Prostate gland (tissue), 2 donors: Measurements from ENCODE around the gene DCAF8L2. TPM values are rescaled to one million over a fixed set of nuclear protein-coding genes. Genes with fewer than 3 reads are reported as not detected.

Source experiments
- DNase-seq: peaks from one replicate; pipeline ENCODE4 v3.0.0-alpha.2; 2019; ENCODE audit warnings: low spot score
- H3K27ac ChIP-seq, 2 donors: fragments of 200-600 bp; sonication (generic); 2 replicates each; pipeline ENCODE4 v1.5.1; 2017 to 2019
- H3K27me3 ChIP-seq: fragments of 200-600 bp; sonication (generic); replicated peaks from 2 replicates; pipeline ENCODE4 v1.5.1; 2019; ENCODE audit not compliant: insufficient read depth
- H3K36me3 ChIP-seq, 2 donors: fragments of 200-600 bp; sonication (generic); 1 replicate in 1 of 2; 2 replicates in 1 of 2; pipeline versions ENCODE4 v1.5.1 to v1.8.1; 2017 to 2019
- H3K4me1 ChIP-seq: fragments of 200-600 bp; sonication (generic); replicated peaks from 2 replicates; pipeline ENCODE4 v1.5.1; 2019
- H3K4me3 ChIP-seq, 2 donors: fragments of 200-600 bp; sonication (generic); 2 replicates each; pipeline ENCODE4 v1.5.1; 2017 to 2019
- H3K9me3 ChIP-seq: fragments of 200-600 bp; sonication (generic); 2 replicates; pipeline ENCODE4 v1.5.1; 2017
- POLR2A ChIP-seq: fragments of 450-650 bp; IDR thresholded peaks from one replicate; pipeline ENCODE4 v1.6.1; 2016; ENCODE audit warnings: antibody characterized with exemption, mild to moderate bottlenecking
- POLR2AphosphoS5 ChIP-seq: sonication (generic); formaldehyde crosslinking; IDR thresholded peaks from one replicate; pipeline ENCODE4 v1.6.1; 2017; ENCODE audit warnings: antibody characterized with exemption
- WGBS: methylation state at CpG from one replicate; pipeline ENCODE4 v1.1.5; 2018; 5-methylcytosine and 5-hydroxymethylcytosine counted together
- intact Hi-C: fragments of 100-400 bp; cut with DNase I; formaldehyde crosslinking; loops from one replicate; pipeline ENCODE4 v1.14.2; 2022
- total RNA-seq, 2 donors: library from RNA; depleted of rRNA; stranded (reverse); fragments of >200 nt; gene quantifications; one replicate each; pipeline ENCODE4 v1.1.0, GENCODE V29; 2016
- TF ChIP-seq, protein P1 (sequence below), 4 experiments: fragments of 200-600 bp in 2 of 4; fragments of 450-650 bp in 2 of 4; sonication (generic) in 2 of 4; IDR thresholded peaks; 1 replicate in 3 of 4; 2 replicates in 1 of 4; pipeline ENCODE4 v1.5.1; 2016 to 2019; ENCODE audit warnings: antibody characterized with exemption in 4 of 4, mild to moderate bottlenecking in 2 of 4, moderate library complexity in 2 of 4

DCAF8L2 gene
- total RNA-seq, 2 donors from 2014 or later = 107 TPM; not detected in 1

DNA sequence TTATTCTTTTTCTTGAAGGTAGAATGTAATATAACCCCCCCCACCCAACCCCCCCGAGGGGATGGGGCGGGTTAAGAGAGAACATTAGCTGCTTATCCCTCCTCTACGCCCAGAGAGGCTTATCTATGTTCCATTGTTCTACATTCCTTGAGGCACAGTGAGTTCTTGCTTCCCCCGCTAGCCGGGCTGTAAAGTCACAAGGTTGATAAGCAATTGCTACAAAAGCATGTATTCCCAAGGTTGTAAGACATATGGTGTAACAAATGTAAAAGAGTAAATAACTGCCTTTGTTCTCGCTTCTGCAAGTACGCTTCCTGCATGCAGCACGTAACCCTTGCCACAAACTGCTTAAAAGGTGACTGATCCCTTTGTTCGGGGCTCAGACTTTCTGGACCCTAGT, 8.2 kb downstream of the DCAF8L2 start:
- no peaks in the 10 kb centered on the region for H3K36me3 ChIP-seq
- WGBS = 56% methylated on average over 9 of the region's 9 CpGs
- H3K27ac ChIP-seq = no peak overlapping the region
- no peaks in the 10 kb centered on the region for H3K27me3 ChIP-seq
- no peaks in the 10 kb centered on the region for H3K4me1 ChIP-seq
- intact Hi-C loops = no loop called here
- no peak overlapping the region for H3K4me3 ChIP-seq
- no peak for TF ChIP-seq POLR2AphosphoS5
- TF ChIP-seq POLR2A = no peak
- DNase-seq = no peak
- H3K9me3 ChIP-seq = no peaks in the 10 kb centered on the region

DNA sequence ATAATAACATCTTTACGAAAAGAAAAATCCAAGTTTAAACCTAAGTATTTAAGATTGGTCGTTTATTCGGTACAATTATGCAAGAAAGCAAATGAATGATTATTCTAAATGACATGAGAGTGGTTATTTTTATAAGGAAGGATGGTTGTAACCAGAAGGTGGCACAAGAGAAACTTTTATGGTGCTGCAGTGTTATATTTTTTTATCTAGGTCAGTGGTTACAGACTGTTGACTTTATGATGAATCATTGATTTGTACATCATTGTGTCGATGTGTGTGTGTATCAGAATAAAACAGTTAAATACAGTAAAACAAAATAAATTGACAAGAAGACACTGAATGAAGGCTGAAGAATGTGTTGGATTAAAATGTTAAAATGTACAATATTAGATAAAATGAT, 9.8 kb downstream of the DCAF8L2 start:
- no peaks in the 10 kb centered on the region for H3K27me3 ChIP-seq
- WGBS = 69% methylated on average over 4 of the region's 4 CpGs
- H3K4me1 ChIP-seq = no peaks in the 10 kb centered on the region
- H3K36me3 ChIP-seq = no peaks in the 10 kb centered on the region
- TF ChIP-seq POLR2A (no peak), POLR2AphosphoS5 (no peak)
- TF ChIP-seq, protein P1, sequence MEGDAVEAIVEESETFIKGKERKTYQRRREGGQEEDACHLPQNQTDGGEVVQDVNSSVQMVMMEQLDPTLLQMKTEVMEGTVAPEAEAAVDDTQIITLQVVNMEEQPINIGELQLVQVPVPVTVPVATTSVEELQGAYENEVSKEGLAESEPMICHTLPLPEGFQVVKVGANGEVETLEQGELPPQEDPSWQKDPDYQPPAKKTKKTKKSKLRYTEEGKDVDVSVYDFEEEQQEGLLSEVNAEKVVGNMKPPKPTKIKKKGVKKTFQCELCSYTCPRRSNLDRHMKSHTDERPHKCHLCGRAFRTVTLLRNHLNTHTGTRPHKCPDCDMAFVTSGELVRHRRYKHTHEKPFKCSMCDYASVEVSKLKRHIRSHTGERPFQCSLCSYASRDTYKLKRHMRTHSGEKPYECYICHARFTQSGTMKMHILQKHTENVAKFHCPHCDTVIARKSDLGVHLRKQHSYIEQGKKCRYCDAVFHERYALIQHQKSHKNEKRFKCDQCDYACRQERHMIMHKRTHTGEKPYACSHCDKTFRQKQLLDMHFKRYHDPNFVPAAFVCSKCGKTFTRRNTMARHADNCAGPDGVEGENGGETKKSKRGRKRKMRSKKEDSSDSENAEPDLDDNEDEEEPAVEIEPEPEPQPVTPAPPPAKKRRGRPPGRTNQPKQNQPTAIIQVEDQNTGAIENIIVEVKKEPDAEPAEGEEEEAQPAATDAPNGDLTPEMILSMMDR (IDR thresholded peaks at IDR 0.05) = no peak
- no peak for DNase-seq
- no peak overlapping the region for H3K4me3 ChIP-seq
- H3K9me3 ChIP-seq = no peaks in the 10 kb centered on the region
- no peak overlapping the region for H3K27ac ChIP-seq
- intact Hi-C loops = no loop called here

DNA sequence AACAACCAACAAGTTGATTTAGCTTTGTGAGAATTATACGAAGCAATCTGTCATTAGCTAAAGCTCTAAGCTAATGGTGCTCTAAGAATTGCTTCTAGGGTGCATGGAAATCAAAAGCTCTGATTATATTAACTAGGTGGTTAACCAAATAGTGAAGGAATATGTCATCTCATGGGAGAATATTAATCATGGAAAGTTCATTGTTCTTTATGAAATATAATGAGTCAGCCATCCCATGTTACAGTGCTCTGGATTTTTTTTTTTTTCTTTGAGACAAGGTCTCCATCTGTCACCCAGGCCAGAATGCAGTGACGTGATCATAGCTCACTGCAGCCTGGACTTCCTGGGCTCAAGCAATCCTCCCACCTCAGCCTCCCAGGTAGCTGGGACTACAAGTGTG, 10.5 kb downstream of the DCAF8L2 start:
- H3K9me3 ChIP-seq = no peaks in the 10 kb centered on the region
- no peaks in the 10 kb centered on the region for H3K4me1 ChIP-seq
- H3K4me3 ChIP-seq = no peak overlapping the region
- TF ChIP-seq POLR2AphosphoS5 (no peak), POLR2A (no peak)
- TF ChIP-seq, protein P1 (IDR thresholded peaks at IDR 0.05) = no peak
- no peaks in the 10 kb centered on the region for H3K36me3 ChIP-seq
- H3K27ac ChIP-seq = no peak overlapping the region
- no peaks in the 10 kb centered on the region for H3K27me3 ChIP-seq
- DNase-seq = no peak
- 80% methylated on average over 2 of the region's 2 CpGs for WGBS
- intact Hi-C loops = no loop called here

DNA sequence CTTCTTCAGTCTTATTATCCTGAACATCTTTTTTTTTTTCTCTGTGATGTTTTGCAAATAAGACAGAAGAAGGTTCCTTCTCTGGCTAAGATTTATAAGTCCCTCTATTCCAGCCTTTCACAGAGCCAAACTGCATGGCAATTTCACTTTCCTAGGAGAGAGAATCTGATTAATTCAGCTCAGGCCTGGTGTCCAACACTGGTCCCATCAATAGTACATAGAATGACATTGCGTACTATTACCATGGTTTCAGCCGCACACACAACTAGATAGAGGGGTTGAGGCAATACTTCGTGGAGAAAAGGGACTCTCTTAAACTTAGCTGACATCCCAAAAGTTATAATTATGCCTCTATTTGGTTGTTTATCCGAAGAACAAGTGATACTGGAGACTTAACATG, 18.5 kb downstream of the DCAF8L2 start:
- TF ChIP-seq POLR2A (no peak), POLR2AphosphoS5 (no peak)
- TF ChIP-seq, protein P1 (IDR thresholded peaks at IDR 0.05) = no peak
- Histone ChIP-seq H3K9me3 (no peaks in the 10 kb centered on the region), H3K27me3 (no peaks in the 10 kb centered on the region), H3K36me3 (no peaks in the 10 kb centered on the region), H3K4me1 (no peaks in the 10 kb centered on the region), H3K27ac (no peak overlapping the region), H3K4me3 (no peak overlapping the region)
- no peak for DNase-seq
- 90% methylated on average over 4 of the region's 4 CpGs for WGBS
- intact Hi-C loops = no loop called here

DNA sequence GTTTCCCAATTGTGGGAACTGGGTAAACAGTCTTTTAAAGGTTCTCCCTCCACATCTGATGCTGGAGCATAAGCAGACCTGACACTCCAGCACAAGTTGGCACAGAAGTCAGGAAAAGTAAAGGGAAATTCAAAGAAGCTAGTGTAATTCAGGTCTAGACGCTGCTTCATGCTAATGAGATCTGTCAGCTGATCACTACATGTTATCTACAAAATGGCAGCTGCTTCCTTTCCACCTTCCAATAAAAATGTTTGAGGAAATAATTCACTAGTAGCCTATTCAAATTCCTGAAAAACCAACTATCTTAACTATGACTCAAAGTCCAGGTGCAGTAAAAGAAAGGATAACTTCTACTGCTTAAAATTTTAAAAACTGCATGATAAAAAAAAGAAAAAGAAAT, 29.3 kb downstream of the DCAF8L2 start:
- intact Hi-C loops = no loop called here
- Histone ChIP-seq H3K36me3 (no peaks in the 10 kb centered on the region), H3K4me1 (no peaks in the 10 kb centered on the region), H3K27me3 (no peaks in the 10 kb centered on the region), H3K27ac (no peak overlapping the region), H3K9me3 (no peaks in the 10 kb centered on the region), H3K4me3 (no peak overlapping the region)
- TF ChIP-seq, protein P1 (IDR thresholded peaks at IDR 0.05) = no peak
- TF ChIP-seq POLR2A (no peak), POLR2AphosphoS5 (no peak)
- WGBS = 36% methylated on average over 1 of the region's 1 CpG
- DNase-seq = no peak
